HEK293 (cell line): Measurements from ENCODE around the gene AP5S1.

Source experiments
- CTCF ChIP-seq: fragments of 450-650 bp; formaldehyde crosslinking; IDR thresholded peaks from 2 replicates; pipeline ENCODE4 v1.5.1; 2016; ENCODE audit warnings: missing biosample characterization, missing genetic modification characterization
- ELK4 ChIP-seq: IDR thresholded peaks from 2 replicates; pipeline ENCODE4 v1.6.1; 2011; ENCODE audit warnings: mild to moderate bottlenecking, low read depth, low read length, borderline replicate concordance
- TCF7L2 ChIP-seq: IDR thresholded peaks from 2 replicates; pipeline ENCODE4 v1.6.1; 2011; ENCODE audit warnings: low read depth, mild to moderate bottlenecking, inconsistent platforms, low read length, moderate library complexity, borderline replicate concordance
- WT1 ChIP-seq: fragments of 450-650 bp; formaldehyde crosslinking; IDR thresholded peaks from 2 replicates; pipeline ENCODE4 v1.5.1; 2016; ENCODE audit warnings: missing biosample characterization, missing genetic modification characterization
- ZNF121 ChIP-seq: fragments of 450-650 bp; formaldehyde crosslinking; IDR thresholded peaks from 2 replicates; pipeline ENCODE4 v1.5.1; 2016; ENCODE audit warnings: missing biosample characterization, missing genetic modification characterization
- ZNF140 ChIP-seq: fragments of 450-650 bp; formaldehyde crosslinking; IDR thresholded peaks from 2 replicates; pipeline ENCODE4 v1.5.1; 2016; ENCODE audit warnings: missing biosample characterization, missing genetic modification characterization
- ZNF211 ChIP-seq: fragments of 450-650 bp; formaldehyde crosslinking; IDR thresholded peaks from 2 replicates; pipeline ENCODE4 v1.5.1; 2016; ENCODE audit warnings: low read depth, missing biosample characterization, missing genetic modification characterization
- ZNF274 ChIP-seq, 2 experiments: fragments of 200-500 bp in 1 of 2; fragments of 450-650 bp in 1 of 2; sonication (Bioruptor generic) in 1 of 2; formaldehyde crosslinking in 1 of 2; IDR thresholded peaks; 2 replicates each; pipeline versions ENCODE4 v1.5.1 to v1.6.1; 2014 to 2016; ENCODE audit warnings: borderline replicate concordance in 1 of 2, inconsistent platforms in 1 of 2, low read length in 1 of 2, missing biosample characterization in 1 of 2, missing genetic modification characterization in 1 of 2
- ZNF501 ChIP-seq: fragments of 450-650 bp; formaldehyde crosslinking; IDR thresholded peaks from 2 replicates; pipeline ENCODE4 v1.5.1; 2016; ENCODE audit warnings: missing biosample characterization, missing genetic modification characterization
- ZNF529 ChIP-seq: fragments of 450-650 bp; formaldehyde crosslinking; IDR thresholded peaks from 2 replicates; pipeline ENCODE4 v1.5.1; 2017; ENCODE audit warnings: missing genetic modification characterization, missing biosample characterization; ENCODE audit not compliant: insufficient replicate concordance
- ZNF626 ChIP-seq: fragments of 450-650 bp; sonication (Bioruptor Pico); formaldehyde crosslinking; IDR thresholded peaks from 2 replicates; pipeline ENCODE4 v1.5.1; 2018; ENCODE audit warnings: missing biosample characterization, missing genetic modification characterization, inconsistent platforms
- ZNF654 ChIP-seq: fragments of 450-650 bp; formaldehyde crosslinking; IDR thresholded peaks from 2 replicates; pipeline ENCODE4 v1.5.1; 2016; ENCODE audit warnings: low read depth, missing biosample characterization, missing genetic modification characterization
- ZNF677 ChIP-seq: fragments of 450-650 bp; IDR thresholded peaks from 2 replicates; pipeline ENCODE4 v1.5.0; 2018; ENCODE audit warnings: missing biosample characterization, mild to moderate bottlenecking, missing genetic modification characterization, moderate library complexity

- TF ChIP-seq ZNF274 (IDR thresholded peaks at IDR 0.05; ENCODE audit: low read length) (no peak), ZNF274 (tag by site-specific recombination; IDR thresholded peaks at IDR 0.05; ENCODE audit: borderline replicate concordance) (no peak), CTCF (tag by site-specific recombination) (no peak), TCF7L2 (no peak), ELK4 (no peak), ZNF140 (no peak), ZNF654 (no peak), ZNF677 (no peak), WT1 (tag by site-specific recombination) (no peak), ZNF211 (tag by site-specific recombination) (no peak), ZNF626 (tag by site-specific recombination) (no peak), ZNF529 (tag by site-specific recombination) (no peak), ZNF501 (tag by site-specific recombination) (no peak), ZNF121 (tag by site-specific recombination) (no peak)
Observed at GRCh38 chr20:3812259-3812681, 8.1 kb upstream of the AP5S1 start.
